Measurements from ENCODE around the gene POLR2C. TPM values are rescaled to one million over a fixed set of nuclear protein-coding genes. Genes with fewer than 3 reads are reported as not detected.

The POLR2C gene
- total and polyA plus RNA-seq, 2 of the 13 experiments (the other 11 are each of a cell fraction or from before 2014, with no cell fraction given): 104 to 216 TPM

- peak; percentile 14 for TF ChIP-seq HNRNPLL (IDR thresholded peaks at IDR 0.05; ENCODE audit: low read depth, low read length, poor library complexity, severe bottlenecking)
- peak; percentile 94 for TF ChIP-seq AGO2 (optimal IDR thresholded peaks at IDR 0.05; ENCODE audit: low read depth, low read length)
- TF ChIP-seq RBFOX2 (IDR thresholded peaks at IDR 0.05; ENCODE audit: low read depth, low read length): peak; percentile 64
Measured at GRCh38 chr16:57473176-57473840, 10.8 kb downstream of the POLR2C start (continued).

GRCh38 chr16:57473906-57474305, 11.4 kb downstream of the POLR2C start:
- FAIRE-seq: no peak
- ChIA-PET CTCF (ENCODE audit: low intra/inter-chr PET ratio, low total read pairs) (no interaction called here), POLR2A (interaction anchor here (1.0 to 5.6 kb wide), 2 partner anchors 8 to 27 kb away, joined by 3 to 147 read pairs; partner anchors contain the start of genes CIAPIN1 and COQ9)
- intact Hi-C loops (cut with micrococcal nuclease; ENCODE audit: unreplicated experiment): no loop called here
- in situ Hi-C loops (cut with HindIII; ENCODE audit: extremely low pct_ligation_motif_present, low pct_unique_long_range_greater_than_20kb): no loop called here
- Histone ChIP-seq H2AFZ (ENCODE audit: low read length) (no peak overlapping the region), H3K9me3 (ENCODE audit: low read length) (no peaks in the 10 kb centered on the region), H3K4me1 (ENCODE audit: insufficient read depth, low read length) (peaks cover 79% of the 10 kb centered on the region), H3K4me2 (ENCODE audit: low read depth, low read length) (no peak overlapping the region), H3K79me2 (ENCODE audit: insufficient read depth, low read length) (peaks cover 4% of the 10 kb centered on the region), H4K20me1 (ENCODE audit: insufficient read depth, low read length) (peaks cover 8% of the 10 kb centered on the region; the same call in 1 of the 2 replicates), H3K27me3 (ENCODE audit: control insufficient read depth in 1 of 2, insufficient read depth in 2 of 2, low read length in 2 of 2) (no peaks in the 10 kb centered on the region), H3K27ac (ENCODE audit: extremely low read length, insufficient read depth, low read length) (no peak overlapping the region), H3K9ac (ENCODE audit: insufficient read depth, low read depth, low read length) (no peak overlapping the region), H3K4me3 (replicated peaks in 1 of 3; ENCODE audit: insufficient read depth in 1 of 3, low read depth in 2 of 3, low read length in 3 of 3) (no peak overlapping the region), H3K36me3 (replicated peaks in 1 of 2; ENCODE audit: control insufficient read depth in 1 of 2, insufficient read depth in 2 of 2, low read length in 2 of 2) (peaks cover 34 to 56% of the 10 kb centered on the region in 2 experiments)
- ATAC-seq: no peak
- no TSS peak for BruUV-seq (replicated peaks)
- no peak for TF ChIP-seq MZF1 (CRISPR knock-in tag; IDR thresholded peaks at IDR 0.05; ENCODE audit: borderline replicate concordance)
- TF ChIP-seq ZNF652 (CRISPR knock-in tag; IDR thresholded peaks at IDR 0.05; ENCODE audit: borderline replicate concordance, low read depth): 0 out of 2 replicates have a peak, but pooled peaks have one; percentile 11
- DNase-seq (ENCODE audit: low spot score): no peak
- WGBS (ENCODE audit: low lambda C conversion rate): 98% methylated on average over 8 of the region's 8 CpGs
